Breast epithelium (tissue), 4 donors: Measurements from ENCODE around the gene MYOG. TPM values are rescaled to one million over a fixed set of nuclear protein-coding genes. Genes with fewer than 3 reads are reported as not detected.

Experiments
- DNase-seq, 2 donors: peaks; one replicate each; pipeline ENCODE4 v3.0.0-alpha.2; 2019; ENCODE audit warnings: low spot score in 2 of 2
- H3K27ac ChIP-seq, 2 donors: fragments of 200-600 bp; sonication (generic) in 1 of 2; one replicate each; pipeline ENCODE4 v1.5.1; 2016 to 2019; ENCODE audit warnings: mild to moderate bottlenecking in 1 of 2
- H3K27me3 ChIP-seq, 2 donors: fragments of 200-600 bp; sonication (generic) in 1 of 2; one replicate each; pipeline versions ENCODE4 v1.5.1 to v1.6.0; 2017 to 2019; ENCODE audit warnings: control low read depth in 1 of 2, mild to moderate bottlenecking in 1 of 2
- H3K36me3 ChIP-seq: fragments of 200-600 bp; one replicate; pipeline ENCODE4 v1.5.1; 2019
- H3K4me1 ChIP-seq, 2 donors: fragments of 200-600 bp; sonication (generic); one replicate each; pipeline ENCODE4 v1.5.1; 2016 to 2019; ENCODE audit warnings: control low read depth in 1 of 2
- H3K4me3 ChIP-seq, 3 donors: fragments of 200-600 bp; sonication (generic); 1 replicate in 2 of 3; 2 replicates in 1 of 3; pipeline ENCODE4 v1.5.1; 2016 to 2019; ENCODE audit warnings: mild to moderate bottlenecking in 3 of 3, moderate library complexity in 2 of 3
- H3K9me3 ChIP-seq, 2 donors: fragments of 200-600 bp; sonication (generic) in 1 of 2; one replicate each; pipeline ENCODE4 v1.5.1; 2016 to 2019; ENCODE audit warnings: control low read depth in 1 of 2
- POLR2A ChIP-seq: fragments of 450-650 bp; IDR thresholded peaks from one replicate; pipeline ENCODE4 v1.6.1; 2016; ENCODE audit warnings: antibody characterized with exemption, mild to moderate bottlenecking, moderate library complexity
- POLR2AphosphoS5 ChIP-seq, 3 donors: sonication (generic); formaldehyde crosslinking; IDR thresholded peaks; one replicate each; pipeline ENCODE4 v1.6.1; 2017; ENCODE audit warnings: antibody characterized with exemption in 3 of 3
- intact Hi-C: fragments of 100-400 bp; cut with DNase I; formaldehyde crosslinking; loops from one replicate; pipeline ENCODE4 v1.15.1; 2023; ENCODE audit warnings: low total_unique reads
- total RNA-seq, 3 donors: library from RNA; depleted of rRNA; stranded (reverse); fragments of >200 nt; gene quantifications; one replicate each; pipeline ENCODE4 v1.1.0, GENCODE V29; 2016
- TF ChIP-seq, protein P1 (sequence below), 3 donors: fragments of 450-650 bp; IDR thresholded peaks; one replicate each; pipeline ENCODE4 v1.5.1; 2016 to 2017; ENCODE audit warnings: antibody characterized with exemption in 3 of 3, mild to moderate bottlenecking in 3 of 3, moderate library complexity in 3 of 3

Gene MYOG
- total RNA-seq, 3 donors from 2014 or later: not detected

DNA sequence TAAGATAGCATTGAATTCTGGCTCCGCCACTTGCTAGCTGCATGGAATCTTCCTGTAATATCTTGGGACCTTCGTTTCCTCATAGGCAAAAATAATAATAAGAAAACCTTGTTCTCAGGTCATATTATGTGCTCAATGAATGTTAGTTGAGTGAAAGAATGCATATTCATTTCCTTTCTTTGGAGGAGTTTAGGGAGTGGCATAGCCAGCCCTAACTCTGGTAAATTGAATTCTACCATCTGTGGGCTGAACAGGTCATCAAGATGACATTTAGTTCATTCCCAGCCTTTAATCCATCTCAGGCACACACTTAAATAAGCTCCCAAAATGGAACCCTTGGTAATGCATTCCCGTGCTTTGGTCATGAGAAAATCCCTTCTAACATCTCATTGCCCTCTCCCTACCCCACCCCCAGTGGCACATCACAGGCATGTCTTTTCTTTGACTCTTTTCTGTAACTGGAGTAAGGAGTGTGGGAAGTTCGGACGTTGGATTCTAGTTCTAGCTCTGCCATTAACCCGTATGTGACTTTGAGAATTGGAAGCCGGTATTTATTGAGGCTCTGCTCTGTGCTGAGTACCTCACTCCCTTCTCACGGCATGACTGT is 13.2 kb upstream of the MYOG start:
- H3K27me3 ChIP-seq: no peaks in the 10 kb centered on the region
- H3K36me3 ChIP-seq: no peaks in the 10 kb centered on the region
- no peaks in the 10 kb centered on the region for H3K4me1 ChIP-seq
- no peak overlapping the region for H3K4me3 ChIP-seq
- intact Hi-C loops: no loop called here
- TF ChIP-seq POLR2A (no peak), POLR2AphosphoS5 (IDR thresholded peaks at IDR 0.05) (no peak)
- TF ChIP-seq, protein P1, sequence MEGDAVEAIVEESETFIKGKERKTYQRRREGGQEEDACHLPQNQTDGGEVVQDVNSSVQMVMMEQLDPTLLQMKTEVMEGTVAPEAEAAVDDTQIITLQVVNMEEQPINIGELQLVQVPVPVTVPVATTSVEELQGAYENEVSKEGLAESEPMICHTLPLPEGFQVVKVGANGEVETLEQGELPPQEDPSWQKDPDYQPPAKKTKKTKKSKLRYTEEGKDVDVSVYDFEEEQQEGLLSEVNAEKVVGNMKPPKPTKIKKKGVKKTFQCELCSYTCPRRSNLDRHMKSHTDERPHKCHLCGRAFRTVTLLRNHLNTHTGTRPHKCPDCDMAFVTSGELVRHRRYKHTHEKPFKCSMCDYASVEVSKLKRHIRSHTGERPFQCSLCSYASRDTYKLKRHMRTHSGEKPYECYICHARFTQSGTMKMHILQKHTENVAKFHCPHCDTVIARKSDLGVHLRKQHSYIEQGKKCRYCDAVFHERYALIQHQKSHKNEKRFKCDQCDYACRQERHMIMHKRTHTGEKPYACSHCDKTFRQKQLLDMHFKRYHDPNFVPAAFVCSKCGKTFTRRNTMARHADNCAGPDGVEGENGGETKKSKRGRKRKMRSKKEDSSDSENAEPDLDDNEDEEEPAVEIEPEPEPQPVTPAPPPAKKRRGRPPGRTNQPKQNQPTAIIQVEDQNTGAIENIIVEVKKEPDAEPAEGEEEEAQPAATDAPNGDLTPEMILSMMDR (IDR thresholded peaks at IDR 0.05): no peak
- no peak for DNase-seq
- peaks cover 0 to 19% of the 10 kb centered on the region in 2 donors for H3K9me3 ChIP-seq
- H3K27ac ChIP-seq: no peak overlapping the region

DNA sequence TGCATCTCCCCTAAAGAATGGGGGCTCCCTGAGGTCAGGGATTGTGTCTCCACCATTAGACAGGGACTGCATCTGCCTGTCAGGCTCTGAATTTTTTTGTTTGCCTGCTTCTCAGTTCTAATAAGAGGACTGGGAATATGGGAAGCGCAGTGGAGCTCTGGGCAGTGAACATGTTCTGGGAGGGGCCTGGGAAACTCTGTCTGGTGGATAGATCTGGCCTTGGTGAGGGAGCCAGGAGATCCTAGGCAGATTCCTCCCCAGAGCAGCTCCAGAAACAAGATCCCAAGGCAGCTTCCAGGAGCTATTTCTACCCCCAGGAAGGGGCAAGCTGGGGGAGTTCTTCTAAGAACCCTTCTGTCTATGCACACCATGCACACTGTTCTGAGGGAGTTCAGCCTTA is 12.6 kb upstream of the MYOG start:
- Histone ChIP-seq H3K4me1 (no peaks in the 10 kb centered on the region), H3K4me3 (no peak overlapping the region), H3K27me3 (no peaks in the 10 kb centered on the region), H3K9me3 (peaks cover 0 to 19% of the 10 kb centered on the region in 2 donors), H3K27ac (no peak overlapping the region), H3K36me3 (no peaks in the 10 kb centered on the region)
- no peak for DNase-seq
- intact Hi-C loops: no loop called here
- TF ChIP-seq, protein P1 (IDR thresholded peaks at IDR 0.05): no peak
- TF ChIP-seq POLR2AphosphoS5 (IDR thresholded peaks at IDR 0.05): no peak
- TF ChIP-seq POLR2A: no peak

DNA sequence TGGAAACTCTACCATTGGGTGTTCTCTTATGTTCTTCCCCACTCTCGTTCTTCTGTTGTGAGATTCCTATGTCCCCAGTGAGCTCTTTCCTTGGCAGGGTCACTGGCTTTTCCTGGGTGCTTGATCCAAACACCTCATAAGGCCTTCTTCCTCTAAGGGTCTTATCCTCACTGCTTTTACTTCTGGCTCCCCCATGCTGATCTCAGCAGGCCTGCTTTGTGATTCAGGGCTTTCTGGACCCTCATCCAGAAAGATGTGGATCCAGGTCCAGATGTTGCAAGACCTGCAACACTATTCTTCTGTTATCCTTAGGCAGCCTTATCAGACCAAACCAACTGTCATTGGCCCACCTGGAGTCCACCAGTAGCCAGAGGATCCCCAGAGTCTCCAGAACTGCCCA is 11.2 kb upstream of the MYOG start:
- TF ChIP-seq POLR2A (no peak), POLR2AphosphoS5 (IDR thresholded peaks at IDR 0.05) (no peak)
- TF ChIP-seq, protein P1 (IDR thresholded peaks at IDR 0.05): no peak
- intact Hi-C loops: no loop called here
- no peak overlapping the region for H3K27ac ChIP-seq
- peaks cover 0 to 19% of the 10 kb centered on the region in 2 donors for H3K9me3 ChIP-seq
- H3K4me3 ChIP-seq: no peak overlapping the region
- no peaks in the 10 kb centered on the region for H3K36me3 ChIP-seq
- no peak for DNase-seq
- H3K27me3 ChIP-seq: no peaks in the 10 kb centered on the region
- H3K4me1 ChIP-seq: no peaks in the 10 kb centered on the region

DNA sequence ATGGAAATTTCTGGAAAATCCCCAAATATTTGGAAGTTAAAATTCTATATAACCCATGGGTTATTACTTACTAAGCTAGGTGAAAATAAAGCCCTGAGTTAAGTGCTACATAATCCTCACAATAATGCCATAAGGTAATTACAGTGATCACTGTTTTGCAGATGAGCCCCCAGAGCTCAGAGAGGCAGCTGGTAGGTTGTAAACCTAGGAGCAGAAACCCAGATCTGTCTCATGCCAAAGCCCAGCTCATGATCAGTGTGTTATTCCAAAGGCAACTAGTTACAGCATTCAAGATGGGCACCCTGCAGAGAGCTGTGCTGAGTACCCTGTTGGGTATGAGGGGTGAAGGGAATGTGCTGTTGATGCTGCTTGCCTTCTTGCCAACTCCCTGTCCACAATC is 10.8 kb upstream of the MYOG start:
- no peaks in the 10 kb centered on the region for H3K27me3 ChIP-seq
- no peaks in the 10 kb centered on the region for H3K4me1 ChIP-seq
- H3K4me3 ChIP-seq: no peak overlapping the region
- no peaks in the 10 kb centered on the region for H3K36me3 ChIP-seq
- TF ChIP-seq, protein P1 (IDR thresholded peaks at IDR 0.05): no peak
- TF ChIP-seq POLR2A (no peak), POLR2AphosphoS5 (IDR thresholded peaks at IDR 0.05) (no peak)
- no peak for DNase-seq
- H3K27ac ChIP-seq: no peak overlapping the region
- intact Hi-C loops: no loop called here
- peaks cover 0 to 19% of the 10 kb centered on the region in 2 donors for H3K9me3 ChIP-seq

DNA sequence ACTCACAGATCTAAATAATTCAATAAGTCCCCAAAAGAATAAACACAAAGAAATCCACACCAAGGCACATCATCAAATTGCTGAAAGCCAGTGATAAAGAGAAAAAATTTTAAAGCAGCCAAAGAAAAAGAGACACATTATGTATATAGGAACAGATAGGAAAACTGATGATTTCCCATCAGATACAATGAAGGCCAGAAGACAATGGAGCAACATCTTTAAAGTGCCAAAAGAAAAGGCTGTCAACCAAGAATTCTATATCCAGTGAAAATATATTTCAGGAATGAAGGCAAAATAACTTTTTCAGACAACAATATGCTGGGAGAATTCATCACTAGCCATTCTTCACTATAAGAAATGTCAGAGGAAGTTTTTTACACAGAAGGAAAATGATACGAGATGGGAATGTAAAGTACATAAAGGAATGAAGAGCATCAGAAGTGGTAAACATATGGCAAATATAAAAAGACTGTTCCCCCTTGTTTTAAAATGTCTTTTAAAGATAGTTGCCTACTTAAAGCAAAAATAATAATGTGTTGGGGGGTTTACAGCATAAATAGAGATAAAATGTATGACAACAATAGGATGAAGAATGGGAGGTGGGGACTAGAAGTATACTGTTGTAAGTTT is 9.4 kb upstream of the MYOG start:
- TF ChIP-seq POLR2AphosphoS5 (IDR thresholded peaks at IDR 0.05): no peak
- no peak for TF ChIP-seq POLR2A
- TF ChIP-seq, protein P1 (IDR thresholded peaks at IDR 0.05): no peak
- no peaks in the 10 kb centered on the region for H3K4me1 ChIP-seq
- no peaks in the 10 kb centered on the region for H3K27me3 ChIP-seq
- intact Hi-C loops: no loop called here
- H3K36me3 ChIP-seq: no peaks in the 10 kb centered on the region
- H3K9me3 ChIP-seq: peaks cover 0 to 19% of the 10 kb centered on the region in 2 donors
- DNase-seq: no peak
- no peak overlapping the region for H3K27ac ChIP-seq
- H3K4me3 ChIP-seq: no peak overlapping the region
